H1 (cell line): Measurements from ENCODE around the gene GALNT18. TPM values are rescaled to one million over a fixed set of nuclear protein-coding genes. Genes with fewer than 3 reads are reported as not detected.

Experiments
- JUND ChIP-seq: IDR thresholded peaks from 2 replicates; pipeline ENCODE4 v1.6.1; 2011; ENCODE audit warnings: mild to moderate bottlenecking, improper control_type of control experiment, low read length
- NRF1 ChIP-seq: IDR thresholded peaks from 2 replicates; pipeline ENCODE4 v1.6.1; 2011; ENCODE audit warnings: mild to moderate bottlenecking, low read depth, low read length, improper control_type of control experiment
- RBBP5 ChIP-seq: IDR thresholded peaks from 2 replicates; pipeline ENCODE4 v1.7.1; 2012; ENCODE audit warnings: low read depth, mild to moderate bottlenecking, inconsistent platforms, low read length, moderate library complexity, borderline replicate concordance
- polyA plus RNA-seq, 7 experiments: library from polyadenylated mRNA; depleted of rRNA in 3 of 7; stranded (reverse) in 5 of 7; unstranded in 2 of 7; fragments of >200 nt in 5 of 7; fragments of 200-250 nt in 2 of 7; gene quantifications; 1 replicate in 5 of 7; 2 replicates in 1 of 7; 4 replicates in 1 of 7; pipeline versions ENCODE4 v1.2.1 to v1.2.3, GENCODE V29; 2011 to 2013; ENCODE audit warnings: missing spikeins in 2 of 7, mixed read lengths in 2 of 7
- total RNA-seq: library from RNA; stranded (reverse); fragmentation: NEBNext Ultra II Directional; extraction: Animal tissue kit (Norgen Biotek cat#: 25700); gene quantifications from 2 replicates; pipeline ENCODE4 v1.2.1, GENCODE V29; 2021

The GALNT18 gene
- total and polyA plus RNA-seq, 2 of the 8 experiments (the other 6 are each of a cell fraction or from before 2014, with no cell fraction given), result 6.0 to 9.4 TPM

GRCh38 chr11:11348303-11348702 is 273.5 kb downstream of the GALNT18 start (continued):
- TF ChIP-seq RBBP5 (no peak), JUND (no peak), NRF1 (no peak)
- TF ChIP-seq, all 59 proteins: peak for 0
